NCI-H2227 (cell line): ENCODE data around the gene NFYC.

Experiments
- DNase-seq: peaks from one replicate; lab custom pipeline; 2025; ENCODE audit not compliant: unreplicated experiment; lab: John Stamatoyannopoulos, UW

NFYC gene

DNA sequence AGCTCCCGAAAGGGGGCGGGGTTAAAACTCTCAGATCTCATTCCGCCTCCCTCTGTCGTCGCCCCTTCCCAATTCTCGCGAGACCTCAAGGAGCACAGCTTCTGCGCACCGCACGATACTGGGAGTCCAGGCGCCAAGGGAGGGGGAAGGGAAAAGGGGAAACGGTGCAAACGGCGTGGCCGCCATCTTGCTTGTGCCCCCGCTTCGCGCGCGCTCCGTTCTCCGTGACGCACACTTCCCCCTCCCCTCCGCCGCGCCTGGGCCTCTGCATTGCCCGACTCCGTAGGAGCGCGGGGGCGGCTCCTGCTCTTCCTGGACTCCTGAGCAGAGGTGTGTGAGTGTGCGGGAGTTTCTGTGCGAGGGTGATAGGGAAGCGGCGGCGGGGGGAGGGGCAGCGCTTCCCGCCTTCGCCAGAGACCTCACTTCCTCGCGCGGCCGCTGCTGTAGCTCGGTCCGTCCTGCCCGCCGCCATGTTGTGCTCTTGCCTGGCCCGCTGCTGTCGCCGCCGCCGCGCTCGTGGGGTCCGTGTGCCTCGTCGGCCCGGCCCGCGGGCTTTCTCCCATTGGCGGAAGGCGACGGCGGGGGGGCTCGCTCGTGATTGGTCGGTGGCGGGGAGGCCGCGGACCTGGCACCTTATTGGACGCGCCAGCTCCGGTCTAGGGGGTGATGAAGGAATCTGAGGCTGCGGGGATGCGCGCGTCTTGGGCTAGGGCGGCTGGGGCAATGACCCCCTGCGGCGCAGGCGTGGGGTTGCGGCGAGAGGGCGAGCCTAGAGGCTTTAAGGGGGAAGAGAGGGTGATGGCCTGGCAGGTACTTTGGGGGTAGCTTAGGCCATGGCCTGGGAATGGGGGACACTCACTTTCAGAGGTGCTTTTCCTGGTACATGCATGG, at the start of gene NFYC:
TSS of gene NFYC (plus strand) at position 167 of the 891 bp plus-strand sequence. CDS start 47,140 bp downstream, outside the sequence.
- DNase-seq = peak; percentile 100

DNA sequence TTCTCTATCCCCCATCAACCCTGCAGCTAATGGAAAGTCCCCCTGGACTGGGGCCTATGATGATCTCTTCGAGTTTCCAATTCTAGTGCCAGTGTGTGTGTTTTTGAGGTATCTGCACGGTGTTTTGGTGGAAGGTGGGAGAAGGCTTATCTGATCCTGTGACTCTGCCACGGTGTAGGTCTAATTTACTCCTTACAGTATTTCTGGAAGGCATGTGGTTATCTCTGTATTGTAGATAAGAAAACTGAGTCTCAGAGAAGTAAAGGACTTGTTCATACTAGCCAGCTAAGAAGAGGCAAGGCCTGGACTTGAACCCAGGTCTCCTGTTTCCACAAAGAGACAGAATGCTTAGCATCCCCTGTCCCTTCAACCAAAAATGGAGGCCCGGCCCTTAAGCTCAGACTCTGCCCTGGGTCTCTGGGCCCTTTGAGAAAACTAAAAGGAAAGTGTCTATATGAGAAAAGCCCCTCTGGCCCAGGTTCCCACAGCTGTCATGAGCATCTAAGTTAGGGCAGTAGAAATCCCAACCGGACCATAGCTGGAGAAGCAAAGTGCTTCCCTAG, 46.3 kb upstream of the NFYC start:
- DNase-seq = no peak

DNA sequence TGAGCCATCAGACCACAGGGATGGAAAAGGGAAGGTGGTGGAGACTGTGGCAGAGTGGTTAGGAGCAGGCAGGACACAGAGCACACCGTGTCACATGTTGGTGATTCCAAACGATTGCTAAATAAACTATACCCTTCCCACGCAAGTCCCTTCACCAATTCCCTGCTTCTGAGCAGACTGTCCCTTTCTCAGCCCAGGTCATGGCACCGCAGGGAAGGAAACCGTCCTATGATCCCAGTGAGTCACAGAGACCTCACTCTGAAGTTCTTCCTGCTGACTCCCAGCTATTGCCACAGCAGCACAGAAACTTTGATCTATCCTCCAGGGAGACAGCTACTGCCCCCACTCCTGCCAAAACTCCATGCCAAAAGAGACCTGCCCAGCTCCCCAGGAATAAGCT, 45.2 kb upstream of the NFYC start:
- no peak for DNase-seq

DNA sequence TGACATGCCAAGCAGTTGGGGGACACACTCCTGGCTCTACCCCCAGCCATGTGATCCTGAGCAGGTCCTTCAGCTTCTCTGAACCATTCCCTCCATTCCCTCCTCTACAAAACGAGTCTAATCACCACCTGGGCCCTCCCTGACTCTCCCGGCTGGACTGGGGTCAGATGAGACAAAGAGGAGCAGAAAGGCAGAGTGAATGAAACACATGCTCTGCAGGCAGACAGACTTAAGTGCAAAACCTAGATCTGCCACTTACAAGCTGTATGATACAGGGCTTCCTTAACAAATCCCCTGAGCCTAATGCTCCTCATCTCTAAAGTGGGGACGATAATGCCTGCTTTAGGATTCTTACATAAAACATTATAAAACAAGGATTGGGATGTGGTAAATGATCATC, 43.3 kb upstream of the NFYC start:
- DNase-seq = peak; percentile 54

DNA sequence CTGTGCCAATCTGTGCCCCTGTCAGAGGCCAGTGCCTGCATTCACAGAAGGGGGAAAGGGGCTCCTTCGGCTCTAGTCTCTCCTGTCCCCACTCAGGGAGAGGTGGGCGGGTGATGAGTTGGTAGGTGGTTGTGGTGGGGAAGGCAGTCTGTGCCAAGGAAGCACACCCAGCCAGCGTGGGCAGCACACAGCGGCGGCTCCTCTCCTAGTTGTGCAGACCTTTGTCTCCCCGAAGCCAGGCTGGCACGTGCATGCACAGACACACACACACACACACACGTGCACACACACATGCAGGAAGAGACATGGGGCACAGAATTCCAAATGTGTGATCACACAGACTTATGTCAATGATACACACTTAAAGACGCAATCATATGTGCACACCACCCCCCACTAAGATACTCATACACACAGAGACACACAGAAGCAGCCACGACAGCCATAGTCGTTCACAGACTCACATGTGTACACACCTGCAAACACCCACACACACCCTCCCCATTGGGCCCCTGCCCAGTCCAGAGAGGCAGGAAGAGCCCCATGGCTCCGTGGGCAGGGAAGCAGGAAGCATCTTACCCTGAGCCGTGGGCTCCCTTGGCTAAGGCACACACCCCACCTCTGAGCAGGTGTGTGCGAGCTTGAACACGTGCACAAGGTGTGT, 42.4 kb upstream of the NFYC start:
- DNase-seq = no peak

DNA sequence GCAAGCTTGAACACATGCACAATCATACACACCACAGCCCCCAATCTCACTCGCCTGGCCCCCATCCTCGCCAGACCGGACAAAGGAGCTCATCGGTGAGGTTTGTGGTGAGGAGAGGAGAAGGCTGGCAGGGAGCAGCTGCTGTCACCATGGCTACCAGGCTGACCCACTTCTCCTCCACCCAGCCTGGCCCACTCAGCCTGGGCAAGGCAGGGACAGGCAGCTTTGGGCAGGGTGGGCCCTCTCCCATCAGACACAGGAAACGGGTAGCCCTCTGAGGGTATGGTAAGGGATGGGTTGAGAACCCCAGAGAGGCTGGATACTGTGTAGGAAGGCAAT, 41.9 kb upstream of the NFYC start:
- DNase-seq = no peak

DNA sequence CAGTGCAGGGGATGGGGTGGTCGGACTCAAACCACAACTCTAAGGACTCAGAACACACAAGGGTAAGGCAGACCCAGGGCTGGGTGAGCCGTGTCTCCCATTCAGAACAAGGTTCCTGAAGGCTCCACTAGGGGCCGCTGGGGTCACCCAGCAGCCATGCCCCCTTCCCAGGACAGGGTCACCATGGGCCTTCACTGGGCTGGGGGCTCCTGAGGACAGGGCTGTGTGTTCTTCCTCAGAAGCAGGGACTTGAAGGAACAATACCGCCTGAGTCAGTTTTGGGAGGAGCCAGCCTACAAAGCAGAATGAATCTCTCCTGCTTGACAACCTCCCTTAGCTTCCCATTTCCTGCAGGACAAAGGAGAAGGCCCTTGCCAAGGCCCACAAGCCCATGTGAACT, 41.4 kb upstream of the NFYC start:
- no peak for DNase-seq

DNA sequence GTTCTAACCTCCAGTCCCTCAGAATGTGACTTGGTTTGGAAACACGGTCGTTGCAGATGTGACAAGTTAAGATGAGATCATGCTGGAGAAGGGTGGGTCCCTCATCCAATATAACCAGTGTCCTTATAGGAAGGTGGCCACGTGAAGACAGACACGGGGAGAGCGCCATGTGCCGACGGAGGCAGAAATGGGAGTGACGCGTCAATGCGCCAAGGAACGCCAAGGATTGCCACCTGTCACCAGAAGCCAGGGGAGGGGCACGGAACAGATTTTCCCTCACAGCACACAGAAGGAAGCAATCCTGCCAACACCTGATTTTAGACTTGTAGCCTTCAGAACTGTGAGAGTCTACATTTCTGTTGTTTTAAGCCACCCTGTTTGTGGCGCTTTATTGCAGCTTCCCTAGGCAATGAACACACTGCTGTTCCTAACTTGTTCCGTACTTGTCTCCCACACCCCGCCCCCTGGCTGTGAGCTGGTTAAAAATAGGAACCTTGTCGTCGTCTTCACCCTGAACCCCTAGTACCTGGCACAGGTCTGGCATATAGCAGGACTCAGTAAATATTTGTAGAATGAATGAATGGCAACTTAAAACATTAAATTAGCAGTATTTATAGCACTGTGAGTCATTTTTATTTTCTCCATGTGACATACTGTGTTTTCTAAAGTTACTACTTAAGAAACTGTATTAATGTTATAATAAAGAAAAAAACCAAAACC, 40.2 kb upstream of the NFYC start:
- DNase-seq = no peak

DNA sequence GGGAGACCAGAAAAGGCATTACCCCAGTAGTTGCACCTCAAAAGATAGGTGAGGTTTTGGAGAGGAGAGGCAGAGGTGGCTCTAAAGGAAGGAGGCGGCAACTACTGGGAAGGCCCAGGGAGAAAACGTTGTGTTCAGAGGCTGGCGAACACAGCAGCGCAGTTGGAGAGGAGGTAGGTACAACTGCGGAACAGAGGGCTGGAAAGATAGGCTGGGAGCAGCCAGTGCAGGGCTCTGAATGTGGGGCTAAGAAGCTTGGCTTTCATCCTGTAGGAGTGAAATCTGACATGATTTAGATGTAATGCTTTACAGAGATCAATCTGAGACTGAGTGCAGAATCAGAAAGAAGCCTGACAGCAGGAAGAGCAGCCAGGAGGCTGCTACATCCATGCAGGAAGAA, 39.0 kb upstream of the NFYC start:
- no peak for DNase-seq

DNA sequence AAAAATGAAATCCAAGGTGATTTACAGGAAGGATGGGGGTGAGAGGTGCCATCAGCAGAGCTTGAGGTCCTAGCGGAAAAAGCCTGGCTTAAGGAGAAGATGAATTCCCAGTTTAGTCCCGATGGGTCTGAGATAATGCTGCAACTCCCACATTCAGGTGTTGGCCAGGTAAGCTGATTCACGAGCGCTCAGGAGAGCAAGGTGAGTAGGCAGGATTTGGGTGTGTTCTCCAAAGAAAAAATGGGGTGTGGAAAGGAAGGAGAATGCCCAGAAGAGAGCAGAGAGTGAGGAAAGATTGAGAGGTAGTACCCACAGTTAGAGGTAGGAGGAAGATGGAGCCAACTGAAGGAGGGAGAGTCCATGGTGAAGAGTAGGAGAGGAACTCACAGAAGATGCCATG, 38.5 kb upstream of the NFYC start:
- no peak for DNase-seq

DNA sequence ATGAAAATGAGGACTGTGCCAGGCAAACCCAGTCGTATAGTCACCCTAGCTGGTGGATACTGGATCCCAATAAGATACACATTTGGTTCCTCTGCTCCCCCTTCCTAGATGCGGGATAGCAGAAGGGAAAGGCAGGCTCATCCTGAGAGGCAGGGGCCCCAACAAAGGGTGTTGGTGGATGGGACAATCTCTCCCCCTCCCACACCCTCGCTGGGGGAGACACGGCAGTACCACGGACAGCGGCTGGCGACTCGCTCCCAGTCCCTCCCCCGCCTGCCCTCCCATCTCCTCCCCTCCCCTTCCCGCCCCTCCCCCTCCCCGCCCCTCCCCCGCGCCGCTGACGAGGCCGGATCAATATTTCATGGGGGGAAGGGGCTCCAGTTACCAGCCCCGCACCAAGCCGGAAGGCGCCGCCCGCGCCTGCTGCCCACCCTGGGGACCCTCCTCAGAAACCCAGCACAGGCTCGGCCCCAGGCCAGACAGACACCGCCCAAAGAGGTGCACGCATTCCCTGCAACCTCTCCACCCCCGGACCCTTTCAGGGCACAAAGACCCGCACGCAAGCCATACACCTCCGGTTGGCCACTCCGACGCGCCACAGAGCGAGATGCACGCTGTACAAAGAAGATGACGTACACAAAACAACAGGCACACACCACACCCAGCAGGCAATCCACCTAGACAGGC, 37.5 kb upstream of the NFYC start:
- peak; percentile 70 for DNase-seq

DNA sequence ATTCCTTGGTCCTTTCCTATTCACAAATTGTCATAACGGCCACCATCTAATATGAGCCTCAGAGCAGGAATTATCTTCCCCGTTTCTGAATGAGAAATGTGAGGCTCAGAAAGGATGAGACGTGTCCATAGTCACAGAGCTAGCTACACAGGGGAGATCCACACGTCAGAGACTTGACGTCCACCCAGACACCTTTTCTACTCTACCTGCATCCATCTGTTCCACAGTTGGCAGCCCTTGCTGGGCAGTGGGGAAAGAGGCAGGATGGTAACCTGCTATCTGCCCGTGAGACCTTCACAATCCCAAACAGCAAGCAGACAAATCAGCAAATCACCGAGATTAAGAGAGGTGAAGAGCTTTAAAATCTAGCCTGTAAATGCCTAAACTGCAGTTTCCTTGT, 34.5 kb upstream of the NFYC start:
- no peak for DNase-seq

DNA sequence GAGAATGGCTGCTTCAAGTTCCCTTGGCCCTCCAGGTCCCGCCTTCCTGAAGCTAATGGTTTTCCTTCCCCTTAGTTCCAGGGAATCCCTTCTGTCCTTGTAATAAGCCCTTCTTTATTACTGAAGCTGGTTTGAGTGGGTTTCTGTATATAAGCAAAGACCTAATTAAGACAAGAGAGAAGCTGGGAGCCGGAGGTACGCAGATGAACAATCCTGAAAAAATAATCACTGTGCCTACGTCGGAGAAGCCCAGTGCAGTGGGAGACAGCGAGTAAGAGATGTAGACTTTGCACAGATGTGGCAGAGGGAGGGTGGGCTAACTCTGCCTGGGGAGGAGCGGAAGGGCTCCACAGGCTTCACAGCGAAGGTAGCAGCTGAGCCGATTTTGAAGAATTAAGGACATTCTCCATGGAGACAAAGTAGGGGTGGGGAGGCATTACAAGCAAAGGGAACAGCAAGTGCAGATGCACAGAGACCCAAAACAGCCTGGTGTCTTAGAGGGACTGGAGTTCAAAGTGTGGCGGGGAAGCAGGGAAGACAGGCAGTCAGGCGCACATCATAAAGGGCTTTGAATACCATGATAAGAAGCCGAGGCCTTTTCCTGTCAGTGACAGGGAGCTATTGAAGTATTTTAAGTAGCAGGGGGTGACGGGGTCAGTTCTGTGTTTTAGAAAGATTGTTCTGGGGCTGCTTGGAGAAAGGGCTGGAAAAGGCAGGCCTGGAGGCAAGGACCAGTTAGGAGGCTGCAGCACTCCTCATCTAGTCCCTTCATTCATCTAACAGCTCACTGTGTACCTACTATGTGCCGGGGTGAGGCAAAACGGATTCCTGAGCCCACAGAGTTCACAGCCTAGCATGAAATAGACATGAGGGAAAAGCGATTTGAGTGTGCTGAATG, 32.5 kb upstream of the NFYC start:
- no peak for DNase-seq

DNA sequence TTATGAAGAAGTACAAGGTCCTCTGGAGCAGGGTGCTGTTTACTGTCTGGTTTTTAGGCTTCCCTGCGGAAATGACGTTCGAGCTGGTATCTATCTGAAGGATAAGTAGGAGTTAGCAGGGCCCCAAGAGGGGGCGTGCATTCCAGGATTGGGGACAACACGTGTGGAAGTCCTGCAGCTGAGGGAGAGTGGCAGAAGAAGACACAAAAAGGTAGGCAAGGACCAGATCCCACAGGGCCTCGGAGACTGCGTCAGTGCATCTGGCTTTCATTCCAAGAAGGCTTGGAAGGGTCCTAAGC, 31.9 kb upstream of the NFYC start:
- DNase-seq = no peak

- no peak for DNase-seq
These were observed 29.8 kb upstream of the NFYC start for GRCh38 chr1:40661678-40662077.

GRCh38 chr1:40662151-40662550, 29.4 kb upstream of the NFYC start:
- no peak for DNase-seq

DNA sequence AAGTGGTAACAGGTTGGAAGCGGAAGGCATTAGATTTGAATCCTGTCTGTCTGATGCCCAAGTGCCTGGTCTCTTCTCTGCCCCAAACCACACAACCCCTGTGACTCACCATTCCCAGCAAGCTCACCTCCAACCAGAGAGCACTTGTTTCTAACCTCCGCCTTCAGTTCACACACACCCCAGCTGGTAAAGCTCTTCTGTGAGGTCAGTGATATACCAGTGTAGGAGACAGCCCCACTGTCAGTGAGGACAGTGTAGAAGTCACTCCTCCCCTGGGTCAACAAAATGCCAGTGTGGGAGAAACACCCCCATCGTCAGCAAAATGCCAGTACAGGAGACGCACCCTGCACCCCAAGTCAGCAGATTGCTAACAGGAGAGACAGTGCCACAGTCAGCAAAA, 28.6 kb upstream of the NFYC start:
- no peak for DNase-seq

DNA sequence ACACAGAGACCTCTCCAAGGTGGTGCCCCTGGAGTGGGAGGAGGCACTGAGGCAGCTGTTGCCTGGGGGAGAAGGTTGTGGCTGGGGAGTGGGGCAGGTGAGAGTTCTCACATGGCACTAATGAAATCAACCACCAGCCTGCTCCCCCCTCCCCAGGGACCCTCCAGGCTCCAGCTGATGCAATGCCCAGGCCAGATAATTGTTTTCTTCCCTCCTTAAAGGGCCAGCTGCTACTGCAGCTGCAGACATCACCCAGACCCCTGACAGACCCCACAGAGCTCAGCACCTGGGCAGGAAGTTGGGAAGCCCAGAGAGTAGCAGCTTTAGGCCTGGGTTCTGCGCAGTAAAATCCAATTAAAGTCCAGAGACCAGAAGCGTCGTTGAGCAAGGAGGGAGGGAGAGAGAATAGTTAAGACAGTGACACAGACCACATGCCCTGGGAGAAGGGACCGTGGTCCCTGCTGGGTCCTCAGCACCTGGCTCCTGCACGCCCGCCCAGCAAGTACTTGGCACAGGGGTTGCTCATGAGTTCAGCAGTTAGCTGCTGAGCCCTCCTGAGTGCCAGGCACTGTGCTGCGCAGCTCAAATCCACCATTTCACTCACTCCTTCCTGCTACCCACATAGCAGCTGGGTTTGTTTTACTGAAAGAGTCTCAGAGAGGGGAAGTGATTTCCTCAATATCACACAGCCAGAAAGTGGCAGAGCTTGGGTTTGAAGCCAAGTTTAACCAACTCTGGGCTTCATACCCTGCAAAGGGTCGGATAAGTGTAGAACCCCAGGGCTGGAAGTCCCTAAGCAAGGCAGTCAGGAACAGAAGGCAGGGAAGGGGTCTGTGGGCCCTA, 28.0 kb upstream of the NFYC start:
- no peak for DNase-seq

- no peak for DNase-seq
These were observed 27.4 kb upstream of the NFYC start for GRCh38 chr1:40664167-40664537.
